ENCODE data around the gene TCF12. TPM values are rescaled to one million over a fixed set of nuclear protein-coding genes. Genes with fewer than 3 reads are reported as not detected.

Gene TCF12
- total RNA-seq, 4 donors from 2014 or later: 105 to 446 (median 180) TPM

DNA sequence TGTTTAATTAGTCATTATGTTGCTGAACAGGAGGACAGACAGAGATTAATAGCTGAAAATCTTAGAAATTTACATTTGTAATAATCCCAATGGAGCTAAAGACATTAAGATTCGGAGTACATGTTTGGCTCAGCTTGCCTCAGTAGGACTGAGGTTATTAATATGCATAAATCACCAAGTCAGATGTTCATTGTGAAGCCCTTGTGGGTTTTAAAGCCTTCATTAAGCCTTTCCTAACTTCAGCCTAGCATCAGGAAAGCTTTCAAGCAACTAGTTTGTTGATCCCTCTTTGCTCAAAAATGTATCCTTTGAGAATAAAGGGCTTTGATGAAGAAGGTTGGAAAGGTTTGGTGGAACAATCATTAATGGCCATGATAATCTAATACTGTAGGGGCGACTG, 279.7 kb downstream of the TCF12 start:
- WGBS, 2 donors (ENCODE audit: low coverage in 1 of 2): 63 to 76% methylated on average over 2 of the region's 2 CpGs
- Histone ChIP-seq H3K4me1 (peaks cover 5 to 51% (median 11%) of the 10 kb centered on the region in 4 donors), H3K9me3 (no peaks in the 10 kb centered on the region), H3K4me3 (no peak overlapping the region), H3K36me3 (peaks cover 0 to 5% (median 0%) of the 10 kb centered on the region in 4 donors), H3K27me3 (no peaks in the 10 kb centered on the region), H3K27ac (peak overlapping the region in 2 of 4 donors; percentile 12 to 14)
- intact Hi-C loops (cut with DNase I; ENCODE audit: low total_unique reads): no loop called here
- in situ Hi-C loops (cut with MboI; ENCODE audit: low pct_ligation_motif_present in 1 of 4, low pct_unique_long_range_greater_than_20kb in 1 of 4, low sequenced_read_pairs in 3 of 4): no loop called here
- TF ChIP-seq EP300 (IDR thresholded peaks at IDR 0.05; ENCODE audit: low read depth): no peak
- TF ChIP-seq, protein P1, sequence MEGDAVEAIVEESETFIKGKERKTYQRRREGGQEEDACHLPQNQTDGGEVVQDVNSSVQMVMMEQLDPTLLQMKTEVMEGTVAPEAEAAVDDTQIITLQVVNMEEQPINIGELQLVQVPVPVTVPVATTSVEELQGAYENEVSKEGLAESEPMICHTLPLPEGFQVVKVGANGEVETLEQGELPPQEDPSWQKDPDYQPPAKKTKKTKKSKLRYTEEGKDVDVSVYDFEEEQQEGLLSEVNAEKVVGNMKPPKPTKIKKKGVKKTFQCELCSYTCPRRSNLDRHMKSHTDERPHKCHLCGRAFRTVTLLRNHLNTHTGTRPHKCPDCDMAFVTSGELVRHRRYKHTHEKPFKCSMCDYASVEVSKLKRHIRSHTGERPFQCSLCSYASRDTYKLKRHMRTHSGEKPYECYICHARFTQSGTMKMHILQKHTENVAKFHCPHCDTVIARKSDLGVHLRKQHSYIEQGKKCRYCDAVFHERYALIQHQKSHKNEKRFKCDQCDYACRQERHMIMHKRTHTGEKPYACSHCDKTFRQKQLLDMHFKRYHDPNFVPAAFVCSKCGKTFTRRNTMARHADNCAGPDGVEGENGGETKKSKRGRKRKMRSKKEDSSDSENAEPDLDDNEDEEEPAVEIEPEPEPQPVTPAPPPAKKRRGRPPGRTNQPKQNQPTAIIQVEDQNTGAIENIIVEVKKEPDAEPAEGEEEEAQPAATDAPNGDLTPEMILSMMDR (IDR thresholded peaks at IDR 0.05): no peak
- no peak for TF ChIP-seq POLR2A (IDR thresholded peaks at IDR 0.05)
- no peak for TF ChIP-seq POLR2AphosphoS5 (IDR thresholded peaks at IDR 0.05)
- DNase-seq: no peak

- H3K27ac ChIP-seq: peak overlapping the region in 2 of 4 donors; percentile 12 to 14
- peak; percentile 34 for DNase-seq
Observed at GRCh38 chr15:57198654-57199291, 280.3 kb downstream of the TCF12 start.

DNA sequence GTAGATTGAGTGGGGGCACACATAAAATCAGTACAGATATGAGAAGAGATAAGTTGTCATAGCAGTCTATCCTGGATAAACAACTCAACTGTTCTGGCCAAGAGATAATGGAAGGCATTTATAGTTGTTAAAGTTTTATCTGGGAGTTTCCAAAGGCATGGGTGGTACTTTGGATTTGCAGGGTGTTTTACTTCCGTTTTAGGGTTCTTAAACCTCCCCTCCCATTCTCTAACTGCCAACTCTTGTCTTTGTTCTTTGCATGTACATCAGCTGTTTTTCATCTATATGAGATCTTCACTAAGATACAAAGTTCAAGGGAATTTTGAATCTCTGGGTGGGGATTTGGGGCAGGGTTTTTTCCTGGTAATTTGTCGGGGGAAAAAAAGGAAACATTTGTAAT, 283.1 kb downstream of the TCF12 start:
- DNase-seq: no peak
- in situ Hi-C loops (cut with MboI; ENCODE audit: low pct_ligation_motif_present in 1 of 4, low pct_unique_long_range_greater_than_20kb in 1 of 4, low sequenced_read_pairs in 3 of 4) (no loop called here), intact Hi-C loops (cut with DNase I; ENCODE audit: low total_unique reads) (no loop called here)
- Histone ChIP-seq H3K4me1 (peaks cover 7 to 80% (median 18%) of the 10 kb centered on the region in 4 donors), H3K27me3 (no peaks in the 10 kb centered on the region), H3K4me3 (no peak overlapping the region), H3K9me3 (no peaks in the 10 kb centered on the region), H3K36me3 (no peaks in the 10 kb centered on the region), H3K27ac (peak overlapping the region in 3 of 4 donors; percentile 11 to 32 (median 26))
- WGBS, 2 donors (ENCODE audit: low coverage in 1 of 2): 44 to 48% methylated on average over 2 of the region's 2 CpGs
- TF ChIP-seq EP300 (IDR thresholded peaks at IDR 0.05; ENCODE audit: low read depth) (no peak), POLR2AphosphoS5 (IDR thresholded peaks at IDR 0.05) (no peak), POLR2A (IDR thresholded peaks at IDR 0.05) (no peak)
- TF ChIP-seq, protein P1 (IDR thresholded peaks at IDR 0.05): no peak

More at GRCh38 chr15:57198654-57199291, 280.3 kb downstream of the TCF12 start:
- TF ChIP-seq EP300 (IDR thresholded peaks at IDR 0.05; ENCODE audit: low read depth): no peak
- TF ChIP-seq POLR2AphosphoS5 (IDR thresholded peaks at IDR 0.05): no peak
- no peak for TF ChIP-seq POLR2A (IDR thresholded peaks at IDR 0.05)
- TF ChIP-seq, protein P1 (IDR thresholded peaks at IDR 0.05): no peak
- H3K27me3 ChIP-seq: no peaks in the 10 kb centered on the region
- intact Hi-C loops (cut with DNase I; ENCODE audit: low total_unique reads) (no loop called here), in situ Hi-C loops (cut with MboI; ENCODE audit: low pct_ligation_motif_present in 1 of 4, low pct_unique_long_range_greater_than_20kb in 1 of 4, low sequenced_read_pairs in 3 of 4) (no loop called here)
- H3K4me1 ChIP-seq: peaks cover 5 to 56% (median 11%) of the 10 kb centered on the region in 4 donors
- no peak overlapping the region for H3K4me3 ChIP-seq
- no peaks in the 10 kb centered on the region for H3K9me3 ChIP-seq
- no peaks in the 10 kb centered on the region for H3K36me3 ChIP-seq
- 16 to 44% methylated on average over 6 to 8 of the region's 8 CpGs for WGBS, 2 donors (ENCODE audit: low coverage in 1 of 2)

GRCh38 chr15:57203906-57204305, 285.5 kb downstream of the TCF12 start:
- Histone ChIP-seq H3K4me3 (no peak overlapping the region), H3K27ac (no peak overlapping the region), H3K36me3 (no peaks in the 10 kb centered on the region), H3K27me3 (no peaks in the 10 kb centered on the region), H3K9me3 (no peaks in the 10 kb centered on the region), H3K4me1 (peaks cover 3 to 69% (median 13%) of the 10 kb centered on the region in 4 donors)
- in situ Hi-C loops (cut with MboI; ENCODE audit: low pct_ligation_motif_present in 1 of 4, low pct_unique_long_range_greater_than_20kb in 1 of 4, low sequenced_read_pairs in 3 of 4) (no loop called here), intact Hi-C loops (cut with DNase I; ENCODE audit: low total_unique reads) (no loop called here)
- WGBS, 2 donors (ENCODE audit: low coverage in 1 of 2): 74% methylated on average over 2 of the region's 2 CpGs; no CpG with 5 or more reads in 1 of the 2 donors
- no peak for DNase-seq
- TF ChIP-seq POLR2AphosphoS5 (IDR thresholded peaks at IDR 0.05) (no peak), POLR2A (IDR thresholded peaks at IDR 0.05) (no peak), EP300 (IDR thresholded peaks at IDR 0.05; ENCODE audit: low read depth) (no peak)
- TF ChIP-seq, protein P1 (IDR thresholded peaks at IDR 0.05): no peak

All from transverse colon (tissue), 4 donors.